C1 segment of cervical spinal cord (tissue), 14 donors: ENCODE data around the gene STON1.
"Not testable (repeated sequence)": the region's sequence is repeated elsewhere in the genome, so short reads cannot be mapped to it uniquely, and the experiment has no call there.

Source experiments
- DNase-seq, 14 donors: peaks; one replicate each; lab custom pipeline; 2025; lab: John Stamatoyannopoulos, UW

The STON1 gene

DNA sequence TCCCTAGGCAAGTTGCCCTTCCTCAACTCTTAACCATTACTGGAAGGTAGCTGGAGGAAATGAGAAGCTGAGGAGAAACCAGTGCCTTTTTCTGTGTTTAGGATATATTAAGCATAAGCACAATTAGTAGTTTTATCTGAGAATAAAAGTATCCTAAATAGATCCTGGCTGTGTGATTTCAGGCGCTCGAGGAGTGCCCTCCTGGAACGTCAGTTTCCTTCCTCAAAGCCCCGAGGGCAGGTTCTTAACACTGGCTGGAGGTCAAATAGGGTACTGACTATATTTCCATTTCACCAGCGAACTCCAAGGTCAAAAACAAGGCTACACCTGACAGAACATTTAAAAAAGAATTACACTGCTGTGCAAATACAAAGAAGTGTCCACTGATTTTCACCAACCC, 1.5 kb upstream of the STON1 start:
- DNase-seq, result no peak

DNA sequence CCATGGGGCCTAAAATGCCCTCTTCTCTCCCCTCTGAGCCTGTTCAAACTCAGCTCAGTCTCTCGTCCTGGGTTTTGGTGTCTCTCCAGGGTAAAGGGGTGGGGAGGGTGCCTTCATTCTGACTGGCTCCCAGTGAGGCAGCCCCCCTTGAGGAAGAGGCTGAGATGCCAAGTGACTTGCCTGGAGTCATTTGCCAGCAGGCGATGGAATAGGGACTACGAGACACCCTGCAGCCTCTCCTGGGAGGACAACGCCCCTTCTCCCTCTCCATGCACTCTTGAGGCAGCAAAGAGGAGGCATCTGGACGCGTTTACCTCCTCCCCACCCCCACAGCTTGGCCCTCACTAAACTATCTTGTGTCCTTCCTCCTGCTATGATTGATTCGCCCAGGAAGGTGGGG, 760 bp upstream of the STON1 start:
- DNase-seq, result peak in 4 of 14 donors; percentile 11 to 46 (median 34)

- peak in 1 of 14 donors; percentile 36 for DNase-seq
Measured at GRCh38 chr2:48529676-48530032, 300 bp upstream of the STON1 start.

- peak in 7 of 14 donors; percentile 17 to 41 (median 28) for DNase-seq
Measured at GRCh38 chr2:48531141-48531648, 1.2 kb downstream of the STON1 start.

DNA sequence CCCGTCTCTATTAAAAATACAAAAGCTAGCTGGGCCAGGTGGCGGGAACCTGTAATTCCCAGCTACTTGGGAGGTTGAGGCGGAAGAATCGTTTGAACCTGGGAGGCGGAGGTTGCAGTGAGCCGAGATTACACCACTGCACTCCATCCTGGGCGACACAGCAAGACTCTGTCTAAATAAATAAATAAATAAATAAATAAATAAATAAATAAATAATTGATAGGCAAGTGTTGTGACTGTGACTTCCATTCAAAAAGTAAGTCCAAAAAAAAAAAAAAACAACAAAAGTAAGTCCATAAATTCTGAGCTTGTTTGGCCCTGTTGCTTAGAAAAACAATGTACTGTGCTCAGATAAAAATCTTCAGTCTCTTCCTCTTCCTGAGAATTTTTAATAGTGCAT, 2.2 kb downstream of the STON1 start:
- DNase-seq, result no peak

DNA sequence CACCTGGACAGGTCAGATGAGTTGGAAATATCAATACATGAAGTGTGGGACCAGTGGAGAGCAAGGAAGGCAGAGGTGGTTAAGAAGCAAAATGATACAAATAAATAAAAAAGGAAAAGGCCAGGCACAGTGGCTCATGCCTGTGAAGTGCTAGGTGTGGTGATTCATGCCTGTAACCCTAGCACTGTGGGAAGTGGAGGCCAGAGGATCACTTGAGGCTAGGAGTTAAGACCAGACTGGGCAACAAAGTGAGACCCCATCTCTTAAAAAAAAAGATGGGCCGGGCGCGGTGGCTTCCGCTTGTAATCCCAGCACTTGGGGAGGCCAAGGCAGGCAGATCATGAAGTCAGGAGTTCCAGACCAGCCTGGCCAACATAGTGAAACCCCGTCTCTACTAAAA, 2.9 kb downstream of the STON1 start:
- no peak for DNase-seq

- DNase-seq, result no peak
Measured at GRCh38 chr2:48534781-48535180, 4.8 kb downstream of the STON1 start.

DNA sequence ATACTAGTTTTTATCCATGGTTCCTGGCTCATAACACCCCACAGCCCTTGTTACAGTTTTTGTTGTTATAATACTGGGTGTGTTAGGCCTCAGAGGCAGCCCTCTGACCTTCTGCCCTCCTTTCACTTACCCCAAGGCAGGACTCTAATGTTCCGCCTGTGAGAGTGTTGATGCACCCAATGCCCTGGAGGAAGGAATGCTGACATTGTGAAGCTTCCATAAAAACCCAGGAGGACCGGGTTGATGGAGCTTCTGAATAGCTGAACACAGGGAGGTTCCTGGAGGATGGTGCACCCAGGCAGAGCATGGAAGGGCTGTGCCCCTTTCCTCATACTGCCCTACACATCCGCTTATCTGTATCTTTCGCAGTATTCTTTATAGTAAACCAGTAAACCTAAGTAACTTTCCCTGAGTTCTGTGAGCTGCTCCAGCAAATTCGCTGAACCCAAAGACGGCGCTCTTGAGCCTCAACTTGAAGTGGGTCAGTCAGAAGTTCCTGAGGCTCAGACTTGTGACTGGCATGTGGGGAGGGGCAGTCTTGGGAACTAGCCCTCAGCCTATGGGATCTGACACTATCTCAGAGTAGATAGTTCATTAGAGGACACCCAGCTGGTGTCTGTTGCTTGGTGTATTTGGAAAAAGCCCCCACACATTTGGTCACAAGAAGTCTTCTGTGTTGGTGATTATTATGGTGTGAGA, 10.4 kb downstream of the STON1 start:
- no peak for DNase-seq

GRCh38 chr2:48541666-48542389, 11.9 kb downstream of the STON1 start:
- no peak for DNase-seq

DNA sequence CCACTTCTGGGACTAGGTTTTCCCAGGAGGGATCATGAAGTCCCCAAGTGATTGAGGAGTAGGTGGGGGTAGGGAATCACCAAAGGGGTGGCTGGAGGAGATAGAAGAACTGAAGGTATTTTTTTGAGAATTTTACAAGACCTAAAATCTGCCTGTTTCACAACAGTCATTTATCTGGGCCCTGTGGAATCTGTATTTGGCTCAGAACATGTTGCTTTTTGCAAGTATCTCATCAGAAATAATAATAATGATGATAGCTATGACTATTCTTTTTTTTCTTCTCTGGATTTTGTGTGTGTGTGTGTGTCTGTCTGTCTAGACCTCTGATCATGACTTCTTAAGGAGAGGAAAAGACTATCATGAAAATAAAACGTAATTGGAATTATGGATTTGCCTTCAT, 13.9 kb downstream of the STON1 start:
- DNase-seq, result no peak

DNA sequence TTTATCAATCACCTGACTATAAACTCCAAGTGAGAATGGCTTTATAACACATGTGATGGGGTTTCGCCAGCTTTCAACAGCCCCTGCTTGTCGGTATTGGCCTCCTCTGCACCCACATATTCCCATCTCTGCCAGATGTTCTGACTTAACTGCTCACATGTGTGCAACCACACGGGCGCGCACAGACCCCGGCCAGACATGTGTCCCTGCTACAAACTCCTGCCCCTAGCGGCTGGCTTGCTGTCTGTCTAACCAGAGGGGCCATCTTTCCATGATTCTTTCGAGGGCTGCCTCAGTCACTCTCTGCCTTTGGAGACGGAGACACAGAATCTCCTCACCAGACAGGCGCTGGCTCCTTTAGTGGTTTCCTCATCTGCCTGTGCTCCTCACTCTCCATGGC, 15.3 kb downstream of the STON1 start:
- no peak for DNase-seq

DNA sequence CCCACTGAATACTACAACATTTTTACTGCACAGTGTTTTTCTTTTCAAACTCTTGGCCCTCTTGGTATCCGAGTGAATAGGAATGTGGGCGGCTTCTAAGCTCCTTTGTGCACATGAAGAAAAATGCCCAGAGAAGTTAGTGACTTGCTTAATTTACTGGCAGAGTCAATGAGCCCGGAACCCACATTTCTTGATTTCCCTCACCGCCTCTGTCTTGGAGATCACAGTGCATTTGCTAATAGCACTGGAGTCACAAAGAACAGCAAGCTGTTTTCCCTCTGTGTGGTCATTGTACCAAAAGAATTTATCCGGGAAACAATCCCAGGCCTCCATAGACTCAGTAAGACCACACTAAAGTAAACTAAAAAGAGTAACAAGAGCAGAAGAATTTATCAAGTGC, 18.9 kb downstream of the STON1 start:
- DNase-seq, result peak in 6 of 14 donors; percentile 27 to 63 (median 42)

DNA sequence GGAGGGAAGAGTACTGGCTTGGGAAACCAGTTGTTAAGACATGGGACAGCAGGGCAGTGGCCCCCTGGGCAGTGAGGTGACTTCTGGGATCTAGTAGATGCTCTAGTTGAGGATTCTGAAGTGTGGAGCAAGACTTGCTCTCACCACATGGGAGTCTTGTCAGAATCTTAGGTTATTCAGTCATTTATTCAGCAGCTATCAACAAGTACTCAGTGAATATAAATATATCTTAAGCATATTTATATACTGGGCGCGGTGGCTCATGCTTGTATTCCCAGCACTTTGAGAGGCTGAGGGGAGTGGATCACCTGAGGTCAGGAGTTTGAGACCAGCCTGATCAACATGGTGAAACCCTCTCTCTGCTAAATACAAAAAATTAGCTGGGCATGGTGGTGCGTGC, 20.0 kb downstream of the STON1 start:
- DNase-seq, result no peak

GRCh38 chr2:48551548-48551947, 21.6 kb downstream of the STON1 start:
- peak in 2 of 14 donors; percentile 15 to 51 for DNase-seq

DNA sequence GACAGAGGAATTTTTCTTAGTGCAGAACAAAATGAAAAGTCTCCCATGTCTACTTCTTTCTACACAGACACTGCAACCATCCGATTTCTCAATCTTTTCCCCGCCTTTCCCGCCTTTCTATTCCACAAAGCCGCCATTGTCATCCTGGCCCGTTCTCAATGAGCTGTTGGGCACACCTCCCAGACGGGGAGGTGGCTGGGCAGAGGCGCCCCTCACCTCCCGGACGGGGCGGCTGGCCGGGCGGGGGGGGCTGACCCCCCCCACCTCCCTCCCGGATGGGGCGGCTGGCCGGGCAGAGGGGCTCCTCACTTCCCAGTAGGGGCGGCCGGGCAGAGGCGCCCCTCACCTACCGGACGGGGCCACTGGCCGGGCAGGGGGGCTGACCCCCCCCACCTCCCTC, 25.1 kb downstream of the STON1 start:
- DNase-seq, result not testable (repeated sequence)

- peak in 1 of 14 donors; percentile 42 for DNase-seq
Measured at GRCh38 chr2:48558456-48558855, 28.5 kb downstream of the STON1 start.

DNA sequence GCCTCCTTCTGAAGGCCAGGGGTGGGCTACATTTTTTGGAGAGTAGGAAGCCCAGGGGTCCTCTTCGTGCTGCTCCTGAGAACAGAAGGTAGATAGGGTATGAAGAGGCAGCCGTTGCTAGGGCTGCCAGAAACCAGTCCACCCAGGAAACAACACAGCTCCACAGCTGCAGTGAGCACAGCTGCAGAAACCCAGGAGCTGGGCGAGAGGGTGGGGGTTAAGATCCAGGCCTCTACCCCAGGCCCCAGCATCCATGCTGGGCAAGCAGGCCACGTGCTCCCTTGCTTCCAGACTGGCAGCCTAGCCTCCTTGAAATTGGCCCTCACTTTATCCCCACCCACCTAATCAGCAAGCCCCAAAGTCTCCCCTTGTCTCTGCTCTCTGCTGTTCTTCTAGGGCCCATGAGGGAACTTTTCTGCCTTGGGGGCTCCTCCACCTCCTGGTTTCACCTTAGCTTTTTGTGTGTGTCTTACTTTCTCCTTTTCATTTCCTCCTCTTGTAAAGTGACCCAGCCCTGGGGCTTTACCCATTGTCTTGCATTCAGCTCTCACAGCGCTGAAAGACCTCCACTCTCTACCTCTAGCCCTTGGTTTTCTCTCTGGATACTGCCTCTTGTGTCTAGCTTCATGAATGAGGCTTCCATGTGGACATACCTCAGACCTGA, 30.7 kb downstream of the STON1 start:
- peak in 5 of 14 donors; percentile 23 to 39 (median 28) for DNase-seq

GRCh38 chr2:48562281-48562680, 32.3 kb downstream of the STON1 start:
- DNase-seq, result no peak

- DNase-seq, result peak in 2 of 14 donors; percentile 11 to 18
Measured at GRCh38 chr2:48566592-48567310, 36.8 kb downstream of the STON1 start.

- DNase-seq, result no peak
Measured at GRCh38 chr2:48567671-48568070, 37.7 kb downstream of the STON1 start.

- peak in 1 of 14 donors; percentile 16 for DNase-seq
Measured at GRCh38 chr2:48568547-48568946, 38.6 kb downstream of the STON1 start.

- DNase-seq, result no peak
Measured at GRCh38 chr2:48569433-48569832, 39.5 kb downstream of the STON1 start.
